HG02610 (cell line): ENCODE results near the gene FABP7.

Experiments used
- ATAC-seq: cut with Tn5 transposase; IDR thresholded peaks from one replicate; pipeline ENCODE4 v1.9.1; 2021; ENCODE audit warnings: mild to moderate bottlenecking, moderate library complexity; ENCODE audit not compliant: unreplicated experiment

FABP7 gene

DNA sequence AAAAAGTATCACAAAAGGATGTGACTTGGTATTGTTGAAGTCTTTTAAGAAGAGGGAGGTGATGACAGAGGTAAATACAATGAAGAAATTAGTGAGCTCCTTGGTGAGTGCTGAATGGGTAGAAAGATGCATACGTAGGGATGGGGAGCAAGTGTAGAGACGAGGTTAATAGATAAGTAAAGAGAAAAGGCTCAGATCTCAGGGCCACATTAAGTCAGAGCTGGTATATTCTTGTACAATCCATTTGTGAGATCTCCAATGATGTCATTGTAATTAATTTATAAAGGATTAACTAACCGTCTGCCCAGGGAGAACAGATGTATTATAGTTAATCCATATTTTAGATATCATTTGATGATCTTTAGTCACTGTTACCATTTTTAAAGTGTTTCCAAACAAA, 52.9 kb downstream of the FABP7 start:
- ATAC-seq, result no peak

DNA sequence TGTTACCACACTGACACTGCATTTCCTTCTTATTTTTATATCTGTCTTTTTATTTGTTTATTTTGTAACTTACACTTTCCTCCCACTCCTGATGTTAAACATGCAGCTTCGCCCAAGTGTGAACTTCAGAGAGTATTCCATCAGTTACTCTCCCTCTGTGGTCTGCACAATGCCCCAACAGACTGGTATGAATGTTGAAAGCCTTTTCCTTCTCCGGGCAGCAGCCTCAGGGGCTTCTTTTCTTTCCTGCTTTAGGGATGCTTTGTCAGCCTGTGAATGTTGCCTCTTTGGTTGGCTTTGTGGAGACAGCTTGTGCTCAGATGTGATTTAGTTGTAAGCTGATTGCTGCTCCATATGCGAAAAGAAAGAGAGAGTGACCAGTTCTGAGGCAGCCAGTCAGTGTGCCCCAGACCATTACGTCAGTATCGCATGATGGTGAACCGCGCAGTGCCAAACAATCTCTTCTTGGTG, 53.5 kb downstream of the FABP7 start:
- no peak for ATAC-seq
